GM12878 (cell line): ENCODE data around the gene CELF2. TPM values are rescaled to one million over a fixed set of nuclear protein-coding genes. Genes with fewer than 3 reads are reported as not detected.

Source experiments
- ATAC-seq: fragments of 200-7000 bp; cut with Tn5 transposase; 3 replicates; pipeline ENCODE4 v1.9.1; 2020; ENCODE audit warnings: mild to moderate bottlenecking, moderate library complexity
- BruUV-seq: library from RNA; stranded (reverse); fragments of 400-500 nt; replicated peaks from 2 replicates; lab custom pipeline; 2021; lab: Mats Ljungman, UMichigan
- CTCF ChIA-PET: fragments of 300-600 bp; sonication (Branson Sonifier 250); formaldehyde crosslinking; extraction: SDS; loops from one replicate; lab custom pipeline; 2021; ENCODE audit warnings: inconsistent platforms; lab: Yijun Ruan, JAX
- POLR2A ChIA-PET: fragments of 350-600 bp; formaldehyde crosslinking; extraction: SDS; loops from one replicate; lab custom pipeline; 2021; ENCODE audit warnings: inconsistent platforms; lab: Charles Lee
- RAD21 ChIA-PET: fragments of 300-600 bp; sonication (Branson Sonifier 250); formaldehyde crosslinking; loops from one replicate; lab custom pipeline; 2023; ENCODE audit warnings: antibody characterized with exemption; ENCODE audit not compliant: unreplicated experiment; lab: Charles Lee
- SMC1A ChIA-PET: fragments of 300-600 bp; sonication (Branson Sonifier 250); formaldehyde crosslinking; loops from one replicate; lab custom pipeline; 2023; ENCODE audit not compliant: unreplicated experiment, uncharacterized antibody; lab: Charles Lee
- DNase-seq: peaks from one replicate; pipeline ENCODE4 v3.0.0-alpha.2; 2011; ENCODE audit warnings: low read depth, low spot score
- FAIRE-seq: peaks from 3 replicates; lab custom pipeline; 2011; peaks lifted over from hg19 to GRCh38; lab: Jason Lieb, UNC
- H2AFZ ChIP-seq: 2 replicates; pipeline ENCODE4 v1.6.0; 2011; ENCODE audit warnings: low read depth, low read length, control low read depth; ENCODE audit not compliant: control insufficient read depth
- H3K27ac ChIP-seq: 2 replicates; pipeline ENCODE4 v1.5.1; 2011; ENCODE audit warnings: control low read depth; ENCODE audit not compliant: control insufficient read depth, insufficient read depth
- H3K27me3 ChIP-seq, 2 experiments: replicated peaks in 1 of 2; 2 replicates each; pipeline versions ENCODE4 v1.6.0 to v1.6.1; 2011; ENCODE audit warnings: low read length in 1 of 2; ENCODE audit not compliant: control insufficient read depth in 2 of 2, insufficient read depth in 2 of 2
- H3K36me3 ChIP-seq, 2 experiments: 2 replicates each; pipeline ENCODE4 v1.5.1; 2011; ENCODE audit warnings: low read length in 1 of 2; ENCODE audit not compliant: control insufficient read depth in 2 of 2, insufficient read depth in 2 of 2
- H3K4me1 ChIP-seq: 2 replicates; pipeline ENCODE4 v1.6.1; 2011; ENCODE audit warnings: mild to moderate bottlenecking, low read length, moderate library complexity, mixed read lengths; ENCODE audit not compliant: control insufficient read depth, insufficient read depth
- H3K4me2 ChIP-seq: 2 replicates; pipeline ENCODE4 v1.6.0; 2011; ENCODE audit warnings: control low read depth; ENCODE audit not compliant: control insufficient read depth, insufficient read depth
- H3K4me3 ChIP-seq: fragments of 200-600 bp; sonication (generic); 2 replicates; pipeline ENCODE4 v1.5.1; 2016
- H3K79me2 ChIP-seq: 2 replicates; pipeline ENCODE4 v1.6.0; 2011; ENCODE audit warnings: low read length; ENCODE audit not compliant: control insufficient read depth, insufficient read depth
- H3K9ac ChIP-seq: 2 replicates; pipeline ENCODE4 v1.8.0; 2011; ENCODE audit warnings: low read length, control low read depth, mixed read lengths; ENCODE audit not compliant: control insufficient read depth, insufficient read depth
- H3K9me3 ChIP-seq: replicated peaks from 3 replicates; pipeline ENCODE4 v1.5.1; 2011; ENCODE audit warnings: mild to moderate bottlenecking, low read length; ENCODE audit not compliant: control insufficient read depth, insufficient read depth
- H4K20me1 ChIP-seq: 2 replicates; pipeline ENCODE4 v1.6.0; 2011; ENCODE audit not compliant: control insufficient read depth, insufficient read depth
- BCL3 ChIP-seq: IDR thresholded peaks from 2 replicates; pipeline ENCODE4 v1.6.1; 2011; ENCODE audit warnings: borderline replicate concordance, low read depth, mild to moderate bottlenecking, moderate library complexity, low read length; ENCODE audit not compliant: insufficient read depth, poor library complexity, severe bottlenecking
- CBX5 ChIP-seq: sonication (generic); IDR thresholded peaks from 2 replicates; pipeline ENCODE4 v1.6.1; 2016; ENCODE audit warnings: low read depth, moderate library complexity, mild to moderate bottlenecking, inconsistent platforms
- CEBPB ChIP-seq, 2 experiments: fragments of 150-350 bp in 1 of 2; IDR thresholded peaks; 2 replicates each; pipeline ENCODE4 v1.6.1; 2012 to 2014; ENCODE audit warnings: low read depth in 2 of 2, low read length in 2 of 2, borderline replicate concordance in 1 of 2, inconsistent platforms in 1 of 2
- CHD1 ChIP-seq: IDR thresholded peaks from 2 replicates; pipeline ENCODE4 v1.6.1; 2012; ENCODE audit warnings: low read depth, low read length, improper control_type of control experiment
- IKZF1 ChIP-seq: fragments of 450-650 bp; conservative IDR thresholded peaks from 2 replicates; pipeline ENCODE4 v1.6.1; 2017; ENCODE audit warnings: antibody characterized with exemption, mild to moderate bottlenecking
- IKZF2 ChIP-seq, 2 experiments: fragments of 450-650 bp; IDR thresholded peaks; 2 replicates each; pipeline ENCODE4 v1.6.1; 2017; ENCODE audit warnings: mild to moderate bottlenecking in 2 of 2, moderate library complexity in 2 of 2
- IRF4 ChIP-seq: IDR thresholded peaks from 2 replicates; pipeline ENCODE4 v1.6.1; 2011; ENCODE audit warnings: low read depth, low read length
- MTA2 ChIP-seq: fragments of 450-650 bp; IDR thresholded peaks from 2 replicates; pipeline ENCODE4 v1.6.1; 2016; ENCODE audit warnings: low read depth, mild to moderate bottlenecking, moderate library complexity
- MXI1 ChIP-seq: fragments of 150-350 bp; IDR thresholded peaks from 2 replicates; pipeline ENCODE4 v1.6.1; 2011; ENCODE audit warnings: low read depth, mild to moderate bottlenecking, inconsistent platforms, low read length, improper control_type of control experiment
- NFYA ChIP-seq: IDR thresholded peaks from 2 replicates; pipeline ENCODE4 v1.6.1; 2011; ENCODE audit warnings: low read depth, mild to moderate bottlenecking, low read length, improper control_type of control experiment, borderline replicate concordance
- PAX5 ChIP-seq: IDR thresholded peaks from 2 replicates; pipeline ENCODE4 v1.6.1; 2011; ENCODE audit warnings: low read depth, low read length, borderline replicate concordance
- PKNOX1 ChIP-seq: fragments of 450-650 bp; IDR thresholded peaks from 2 replicates; pipeline ENCODE4 v1.6.1; 2016; ENCODE audit warnings: mild to moderate bottlenecking
- POU2F2 ChIP-seq: IDR thresholded peaks from 3 replicates; pipeline ENCODE4 v1.6.1; 2011; ENCODE audit warnings: low read depth, mild to moderate bottlenecking, low read length, borderline replicate concordance
- RB1 ChIP-seq: fragments of 450-650 bp; formaldehyde crosslinking; IDR thresholded peaks from 2 replicates; pipeline ENCODE4 v1.6.1; 2017; ENCODE audit warnings: mild to moderate bottlenecking, borderline replicate concordance
- RBBP5 ChIP-seq: fragments of 200-600 bp; sonication (generic); conservative IDR thresholded peaks from 2 replicates; pipeline ENCODE4 v1.6.1; 2016
- RELA ChIP-seq: fragments of 450-650 bp; IDR thresholded peaks from 2 replicates; pipeline ENCODE4 v1.8.0; 2014; ENCODE audit warnings: borderline replicate concordance; ENCODE audit not compliant: partially characterized antibody
- RUNX3 ChIP-seq: IDR thresholded peaks from 2 replicates; pipeline ENCODE4 v1.6.1; 2012; ENCODE audit warnings: low read length, inconsistent platforms
- SKIL ChIP-seq: fragments of 450-650 bp; IDR thresholded peaks from 2 replicates; pipeline ENCODE4 v1.6.1; 2017; ENCODE audit warnings: mild to moderate bottlenecking, low read depth, inconsistent platforms; ENCODE audit not compliant: poor library complexity, severe bottlenecking
- SRF ChIP-seq, 2 experiments: IDR thresholded peaks; 2 replicates each; pipeline ENCODE4 v1.6.1; 2011; ENCODE audit warnings: low read depth in 2 of 2, low read length in 2 of 2, mild to moderate bottlenecking in 1 of 2, moderate library complexity in 1 of 2
- TBL1XR1 ChIP-seq: IDR thresholded peaks from 2 replicates; pipeline ENCODE4 v1.6.1; 2012; ENCODE audit warnings: low read depth, low read length, improper control_type of control experiment
- TCF12 ChIP-seq: IDR thresholded peaks from 2 replicates; pipeline ENCODE4 v1.6.1; 2011; ENCODE audit warnings: low read depth, mild to moderate bottlenecking, low read length
- WGBS: methylation state at CpG from one replicate; pipeline ENCODE4 v1.1.6; 2016; ENCODE audit warnings: low lambda C conversion rate; ENCODE audit not compliant: insufficient replicate concordance, insufficient coverage; ENCODE audit errors: missing lambda C conversion rate; 5-methylcytosine and 5-hydroxymethylcytosine counted together
- in situ Hi-C: fragments of 300-500 bp; cut with MboI; formaldehyde crosslinking; loops from 9 replicates; pipeline ENCODE4 v1.14.3; 2018; ENCODE audit warnings: mixed read lengths
- intact Hi-C: fragments of 100-400 bp; cut with micrococcal nuclease; formaldehyde crosslinking; loops from one replicate; pipeline ENCODE4 v1.14.2; 2022; ENCODE audit not compliant: unreplicated experiment
- polyA plus RNA-seq, 11 experiments: library from polyadenylated mRNA; depleted of rRNA in 4 of 11; unstranded in 6 of 11; stranded (reverse) in 5 of 11; fragments of >200 nt; fragmentation: Nextera tagmentation in 4 of 11; fragmentation: Illumina TruSeq in 1 of 11; extraction: Ambion mirVana in 4 of 11; extraction: Trizol in 1 of 11; gene quantifications; 1 replicate in 1 of 11; 2 replicates in 10 of 11; pipeline versions ENCODE4 v1.2.1 to v1.2.3, GENCODE V29; 2011 to 2016; ENCODE audit warnings: inconsistent platforms in 2 of 11, missing spikeins in 2 of 11, low read depth in 1 of 11
- total RNA-seq, 4 experiments: library from RNA; depleted of rRNA in 3 of 4; stranded (reverse); fragments of >200 nt in 3 of 4; fragmentation: Illumina TruSeq in 1 of 4; extraction: Trizol in 1 of 4; gene quantifications; 2 replicates each; pipeline versions ENCODE4 v1.2.1 to v1.2.3, GENCODE V29; 2013 to 2021

The CELF2 gene
- total and polyA plus RNA-seq, 10 of the 15 experiments (the other 5 are each of a cell fraction or from before 2014, with no cell fraction given), result 20.8 to 129 (median 86.3) TPM

GRCh38 chr10:11074536-11075267 lies 57.0 kb downstream of the CELF2 start:
- 57% methylated on average over 4 of the region's 4 CpGs for WGBS
- peak; percentile 97 for TF ChIP-seq IRF4
- TF ChIP-seq CBX5, result 0 out of 2 replicates have a peak, but pooled peaks have one; percentile 71
- TF ChIP-seq IKZF1, result peak; percentile 58; the same call in 1 of the 2 replicates
- 0 out of 2 replicates have a peak, but pooled peaks have one; percentile 10 for TF ChIP-seq TCF12
- peak; percentile 38 for TF ChIP-seq BCL3
- peak in 1 of 2 experiments; percentile 56; a peak in 1 of 4 replicates for TF ChIP-seq CEBPB (IDR thresholded peaks at IDR 0.05; ENCODE audit: borderline replicate concordance in 1 of 2, low read depth in 2 of 2, low read length in 2 of 2)
- TF ChIP-seq CHD1, result no peak
- 0 out of 2 replicates have a peak, but pooled peaks have one; percentile 11 for TF ChIP-seq MTA2
- TF ChIP-seq TBL1XR1, result peak; percentile 64; the same call in 1 of the 2 replicates
- no peak for TF ChIP-seq NFYA
- no peak for TF ChIP-seq SKIL
- TF ChIP-seq RUNX3, result peak; percentile 86
- no peak for TF ChIP-seq RBBP5
- no peak for TF ChIP-seq PKNOX1
- TF ChIP-seq SRF (IDR thresholded peaks at IDR 0.05; ENCODE audit: low read depth in 2 of 2, low read length in 2 of 2), result no peak
- peak; percentile 75 to 79 for TF ChIP-seq IKZF2 (IDR thresholded peaks at IDR 0.05)
- peak; percentile 80; the same call in 1 of the 2 replicates for TF ChIP-seq PAX5
- TF ChIP-seq RELA, result no peak
- TF ChIP-seq RB1, result no peak
- TF ChIP-seq MXI1, result no peak
- TF ChIP-seq POU2F2, result peak; percentile 69; the same call in 1 of the 3 replicates

More at GRCh38 chr10:11074536-11075267, 57.0 kb downstream of the CELF2 start:
- Histone ChIP-seq H3K4me1 (peaks cover 17% of the 10 kb centered on the region), H3K9ac (no peak overlapping the region), H3K9me3 (peaks cover 2% of the 10 kb centered on the region; the same call in 2 of the 3 replicates), H3K36me3 (no peaks in the 10 kb centered on the region), H3K27ac (no peak overlapping the region), H4K20me1 (no peaks in the 10 kb centered on the region), H3K4me3 (no peak overlapping the region), H3K4me2 (peak overlapping the region; percentile 19), H3K27me3 (no peaks in the 10 kb centered on the region; a peak in 1 of 4 replicates), H2AFZ (no peak overlapping the region), H3K79me2 (no peaks in the 10 kb centered on the region)
- peak; percentile 85 for ATAC-seq
- DNase-seq, result peak; percentile 69
- SMC1A ChIA-PET, result no interaction called here
- POLR2A ChIA-PET, result no interaction called here
- no TSS peak for BruUV-seq
- peak; percentile 65 for FAIRE-seq
- in situ Hi-C loops (no loop called here), intact Hi-C loops (no loop called here)
- CTCF ChIA-PET, result no interaction called here
- RAD21 ChIA-PET, result no interaction called here
